Measurements from ENCODE around the gene ZNF423. TPM values are rescaled to one million over a fixed set of nuclear protein-coding genes. Genes with fewer than 3 reads are reported as not detected.

ZNF423 gene
- total and polyA plus RNA-seq, 2 experiments from 2014 or later = 14.9 to 41.8 TPM

- TF ChIP-seq ZNF462 (CRISPR knock-in tag; IDR thresholded peaks at IDR 0.05) (no peak), CTCF (conservative IDR thresholded peaks at IDR 0.05; ENCODE audit: low read depth in 2 of 2) (no peak), ZNF114 (CRISPR knock-in tag; IDR thresholded peaks at IDR 0.05) (no peak), EZH2phosphoT487 (IDR thresholded peaks at IDR 0.05; ENCODE audit: unreplicated experiment) (no peak), POLR2AphosphoS5 (IDR thresholded peaks at IDR 0.05; ENCODE audit: low read depth) (no peak), STAT1 (IDR thresholded peaks at IDR 0.05; ENCODE audit: unreplicated experiment) (no peak), ZNF331 (CRISPR knock-in tag; IDR thresholded peaks at IDR 0.05; ENCODE audit: low read depth) (no peak)
Observed at GRCh38 chr16:49834531-49835151, 21.3 kb downstream of the ZNF423 start (continued).
